IPS-NIHi11 (cell line): ENCODE measurements around the gene SLC25A42.
"Not testable (repeated sequence)": the region's sequence is repeated elsewhere in the genome, so short reads cannot be mapped to it uniquely, and the experiment has no call there.

Experiments used
- DNase-seq: peaks from one replicate; pipeline ENCODE4 v3.0.0; 2012; ENCODE audit warnings: mixed read lengths, low spot score

The SLC25A42 gene

DNA sequence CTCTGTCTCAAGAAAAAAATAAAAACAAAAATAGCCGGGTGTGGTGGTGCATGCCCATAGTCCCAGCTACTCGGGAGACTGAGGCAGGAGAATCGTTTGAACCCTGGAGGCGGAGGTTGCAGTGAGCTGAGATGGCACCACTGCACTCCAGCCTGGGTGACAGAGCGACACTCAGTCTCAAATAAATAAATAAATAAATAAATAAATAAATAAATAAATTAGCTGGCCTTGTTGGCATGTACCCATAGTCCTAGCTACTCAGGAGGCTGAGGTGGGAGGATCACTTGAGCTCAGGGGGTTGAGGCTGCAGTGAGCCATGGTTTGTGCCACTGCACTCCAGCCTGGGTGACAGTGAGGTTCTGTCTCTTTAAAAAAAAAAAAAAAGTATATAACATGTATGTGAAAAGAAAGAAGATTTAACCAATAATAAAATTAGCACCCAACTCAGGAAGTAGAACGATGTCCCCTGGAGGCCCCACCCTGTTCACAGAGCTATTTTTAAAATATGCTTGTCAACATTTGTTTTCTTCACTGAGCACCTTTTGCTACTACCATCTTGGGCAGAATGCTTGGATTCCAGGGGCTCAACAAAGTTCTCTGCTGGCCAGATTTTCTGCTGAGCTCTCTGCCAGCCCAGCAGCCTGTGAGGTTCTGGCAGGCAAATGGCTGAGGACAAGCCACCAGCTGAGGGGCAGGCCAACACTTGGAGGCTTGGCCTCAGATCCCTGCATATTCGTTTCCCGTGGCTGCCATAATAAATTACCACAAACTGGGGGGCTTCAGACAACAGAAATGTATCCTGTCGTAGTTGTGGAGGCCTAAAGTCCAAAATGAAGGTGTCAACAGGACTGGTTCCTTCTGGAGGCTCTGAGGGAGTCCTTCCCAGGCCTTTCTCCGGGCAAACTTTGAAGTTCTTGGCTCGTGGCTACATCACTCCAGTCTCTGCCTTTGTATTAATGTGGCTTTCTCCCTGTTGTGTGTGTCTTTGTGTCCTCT lies 5.2 kb downstream of the SLC25A42 start:
- DNase-seq, result no peak

DNA sequence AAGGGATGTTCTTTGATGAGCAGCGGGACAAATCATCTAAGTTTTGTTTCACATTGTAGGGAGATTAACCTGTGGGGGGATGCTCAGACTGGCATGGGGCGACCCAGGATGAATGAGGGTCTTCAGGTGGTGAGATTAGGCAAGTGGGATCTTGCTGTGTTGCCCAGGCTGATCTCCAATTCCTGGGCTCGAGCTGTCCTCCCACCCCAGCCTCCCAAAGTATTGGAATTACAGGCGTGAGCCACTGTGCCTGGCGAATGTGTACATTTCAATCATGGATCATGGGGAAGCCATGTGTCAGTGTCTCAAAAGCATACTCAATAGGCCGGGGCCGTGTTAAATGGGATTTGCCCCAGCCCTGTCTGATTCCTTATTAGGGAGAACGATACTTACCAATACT lies 8.1 kb downstream of the SLC25A42 start:
- DNase-seq, result no peak

DNA sequence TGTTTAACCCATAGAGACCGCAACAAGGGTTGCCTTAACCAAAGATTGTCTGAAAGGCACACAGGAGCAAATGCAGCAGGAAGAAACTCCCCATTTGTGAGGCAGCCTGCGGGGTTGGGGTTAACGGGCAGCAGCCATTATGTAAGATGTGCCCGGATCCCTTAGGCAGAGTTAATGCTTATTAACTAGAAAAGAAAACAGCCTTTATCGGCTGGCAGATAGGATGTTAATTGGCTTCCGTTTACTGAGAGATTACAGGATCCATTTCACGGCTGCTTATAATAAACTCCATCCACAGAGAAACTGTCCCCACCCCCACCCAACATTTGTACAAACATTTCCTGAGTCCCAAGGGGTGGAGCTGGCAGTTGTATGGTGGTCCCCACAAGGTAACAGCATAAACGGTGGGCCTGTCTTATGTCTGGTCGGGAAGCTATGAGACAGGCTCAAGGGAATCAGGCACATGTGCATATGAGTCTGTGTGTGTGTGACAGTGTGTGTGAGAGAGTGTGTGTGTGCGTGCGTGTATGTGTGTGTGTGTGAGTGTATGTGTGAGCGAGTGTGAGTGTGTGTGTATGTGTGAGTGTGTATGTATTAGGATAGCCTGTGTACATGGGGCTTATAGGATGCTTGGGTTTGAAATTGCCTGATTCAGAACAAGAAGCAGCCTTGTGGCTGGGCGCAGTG lies 10.5 kb downstream of the SLC25A42 start:
- no peak for DNase-seq

DNA sequence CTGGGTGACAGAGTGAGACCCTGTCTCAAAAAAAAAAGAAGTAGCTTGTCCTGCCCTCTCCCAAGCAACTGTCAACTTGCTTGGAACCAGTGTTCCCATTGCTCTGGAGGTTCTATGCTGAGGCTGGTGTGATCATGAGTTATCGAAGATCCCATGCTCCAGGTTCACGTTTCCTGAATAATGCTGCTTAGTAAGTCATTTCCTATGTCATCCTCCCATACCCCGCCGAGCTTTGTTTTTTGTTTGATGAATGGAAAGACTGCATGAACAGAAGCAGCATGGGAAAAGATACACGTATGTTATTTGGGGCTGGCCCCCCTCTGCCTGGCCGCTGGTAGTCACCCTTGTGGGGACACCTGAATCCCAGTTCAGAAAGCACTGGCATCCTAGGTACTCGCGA lies 11.3 kb downstream of the SLC25A42 start:
- no peak for DNase-seq

DNA sequence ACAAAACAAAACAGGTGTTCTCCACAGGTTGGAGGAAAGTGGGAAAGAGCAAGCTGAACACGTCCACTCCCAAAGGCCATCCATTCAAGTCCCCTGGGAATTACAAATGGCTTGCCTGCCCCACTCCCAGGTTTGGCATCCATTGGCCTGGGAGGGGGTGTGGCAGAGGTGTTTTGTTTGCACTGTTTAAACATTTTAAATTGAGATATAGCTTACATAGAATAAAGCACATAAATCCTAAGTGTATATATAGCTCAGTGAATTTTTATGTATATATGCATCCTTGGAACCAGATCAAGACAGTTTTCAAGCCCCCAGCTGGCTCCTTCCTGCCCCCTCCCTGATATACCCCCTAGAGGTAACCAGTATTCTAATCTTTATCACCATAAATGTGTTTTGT lies 12.7 kb downstream of the SLC25A42 start:
- no peak for DNase-seq

DNA sequence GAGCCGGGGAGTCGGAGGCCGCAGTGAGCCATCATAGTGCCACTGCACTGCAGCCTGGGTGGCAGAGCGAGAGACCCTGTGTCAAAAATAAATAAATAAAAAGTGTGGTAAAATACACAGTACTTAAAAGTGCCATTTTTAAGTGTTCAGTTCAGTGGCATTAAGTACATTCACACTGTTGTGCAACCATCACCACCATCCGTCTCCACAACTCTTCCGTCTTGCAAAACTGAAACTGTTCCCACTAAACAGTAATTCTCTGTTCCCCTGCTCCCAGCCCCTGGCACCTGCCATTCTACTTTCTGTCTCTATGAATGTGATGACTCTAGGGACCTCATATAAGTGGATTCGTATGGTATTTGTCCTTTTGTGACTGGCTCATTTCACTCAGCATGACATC lies 13.3 kb downstream of the SLC25A42 start:
- DNase-seq, result no peak

DNA sequence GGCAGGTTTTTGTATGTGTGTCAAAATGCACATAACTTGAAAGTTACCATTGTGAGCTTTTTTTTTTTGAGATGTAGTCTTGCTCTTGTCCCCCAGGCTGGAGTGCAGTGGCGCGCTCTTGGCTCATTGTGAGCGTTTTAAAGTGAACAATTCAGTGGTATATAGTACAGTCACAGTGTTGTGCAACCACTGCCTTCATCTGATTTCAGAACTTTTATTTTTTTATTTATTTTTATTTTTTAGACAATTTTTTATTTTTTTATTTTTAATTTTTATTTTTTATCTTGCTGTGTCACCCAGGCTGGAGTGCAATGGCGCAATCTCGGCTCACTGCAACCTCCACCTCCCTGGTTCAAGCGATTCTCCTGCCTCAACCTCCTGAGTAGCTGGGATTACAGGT lies 15.0 kb downstream of the SLC25A42 start:
- no peak for DNase-seq

DNA sequence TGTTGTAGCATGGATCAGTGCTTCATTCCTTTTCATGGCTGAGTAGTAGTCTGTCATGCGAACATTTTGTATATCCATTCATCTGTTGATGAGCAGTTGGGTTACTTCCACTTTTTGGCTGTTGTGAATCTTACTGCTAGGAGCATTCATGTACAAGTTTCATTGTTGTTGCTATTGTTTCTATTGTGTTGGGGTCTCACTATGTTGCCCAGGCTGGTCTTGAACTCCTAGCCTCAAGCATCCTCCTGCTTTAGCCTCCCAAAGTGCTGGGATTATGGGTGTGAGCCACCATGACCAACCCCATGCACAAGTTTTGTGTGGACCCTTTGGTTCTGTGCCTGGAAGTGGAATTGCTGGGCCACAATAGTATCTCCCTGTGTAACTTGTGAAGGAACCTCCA lies 15.8 kb downstream of the SLC25A42 start:
- no peak for DNase-seq

DNA sequence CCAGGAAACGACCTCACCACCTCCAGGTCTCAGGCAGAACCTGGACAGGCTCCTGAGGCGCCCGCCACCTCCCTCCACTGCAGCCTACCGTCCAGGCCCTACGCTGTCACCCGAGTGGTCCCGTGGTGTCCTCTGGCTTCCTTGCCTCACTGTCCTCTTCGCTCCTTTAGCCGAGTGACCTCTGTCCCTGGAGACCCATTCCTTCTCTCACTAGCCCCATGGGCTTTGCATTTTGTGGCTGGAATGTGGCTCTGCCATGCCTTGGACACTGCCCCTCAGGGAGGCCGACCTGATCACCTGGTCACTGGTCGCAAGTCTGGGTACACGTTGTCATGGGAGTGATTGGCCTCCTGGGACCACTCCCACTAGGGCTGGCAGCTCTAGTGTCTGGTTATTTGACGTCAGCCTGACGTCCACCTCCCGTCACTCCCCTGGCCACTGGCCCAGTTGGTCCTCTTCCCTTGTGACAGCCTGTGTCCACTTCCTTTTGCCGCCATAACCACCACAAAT lies 17.9 kb downstream of the SLC25A42 start:
- DNase-seq, result no peak

DNA sequence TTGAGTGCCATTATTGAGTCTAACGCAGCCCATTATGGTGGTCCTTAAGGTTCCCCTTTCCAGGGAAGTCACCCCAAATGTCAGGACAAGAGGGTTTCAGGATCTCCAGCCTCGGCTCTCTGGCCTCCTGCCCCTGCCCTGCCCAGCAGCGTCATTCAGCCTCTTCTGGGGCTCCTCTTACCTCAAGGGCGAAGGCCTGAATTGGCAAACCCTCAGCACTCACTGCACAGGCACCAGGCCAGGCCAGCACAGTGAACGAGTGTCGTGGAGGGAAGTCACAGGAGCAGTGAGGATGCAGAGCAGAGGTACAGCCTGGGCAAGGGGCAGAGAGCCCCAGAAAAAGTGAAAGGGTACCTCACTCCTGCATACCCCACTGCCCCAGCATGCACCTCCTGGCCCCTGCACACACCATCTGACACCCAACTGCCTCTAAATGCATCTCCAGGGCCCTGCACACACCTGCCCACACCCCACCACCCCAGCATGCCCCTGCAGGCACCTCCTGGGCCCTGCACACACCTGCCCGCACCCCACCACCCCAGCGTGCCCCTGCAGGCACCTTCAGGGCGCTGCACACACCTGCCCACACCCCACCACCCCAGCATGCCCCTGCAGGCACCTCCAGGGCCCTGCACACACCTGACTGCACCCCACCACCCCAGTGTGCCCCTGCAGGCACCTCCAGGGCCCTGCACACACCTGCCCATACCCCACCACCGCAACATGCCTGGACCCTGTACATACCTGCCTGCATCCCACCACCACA lies 19.8 kb downstream of the SLC25A42 start:
- no peak for DNase-seq

DNA sequence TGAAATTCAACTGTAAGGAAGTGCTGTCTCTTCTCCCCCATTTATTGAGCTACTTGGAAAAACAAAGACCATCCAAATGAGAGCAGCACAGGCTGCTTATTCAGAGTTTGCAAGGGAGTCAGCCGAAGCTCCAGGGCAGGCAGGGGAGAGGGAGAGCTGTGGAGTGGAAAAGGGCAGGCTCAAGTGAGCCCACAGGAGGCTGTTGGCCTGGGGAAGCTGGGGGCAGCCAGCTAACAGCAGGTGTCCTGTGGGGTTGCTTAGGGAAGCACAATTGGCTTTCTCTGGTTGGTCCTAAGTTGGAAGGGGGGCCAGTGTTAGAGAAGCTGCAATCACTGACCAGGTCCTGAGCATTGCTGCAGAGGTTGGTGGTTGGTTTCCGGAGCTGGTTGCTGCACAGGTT lies 23.9 kb downstream of the SLC25A42 start:
- DNase-seq, result no peak

DNA sequence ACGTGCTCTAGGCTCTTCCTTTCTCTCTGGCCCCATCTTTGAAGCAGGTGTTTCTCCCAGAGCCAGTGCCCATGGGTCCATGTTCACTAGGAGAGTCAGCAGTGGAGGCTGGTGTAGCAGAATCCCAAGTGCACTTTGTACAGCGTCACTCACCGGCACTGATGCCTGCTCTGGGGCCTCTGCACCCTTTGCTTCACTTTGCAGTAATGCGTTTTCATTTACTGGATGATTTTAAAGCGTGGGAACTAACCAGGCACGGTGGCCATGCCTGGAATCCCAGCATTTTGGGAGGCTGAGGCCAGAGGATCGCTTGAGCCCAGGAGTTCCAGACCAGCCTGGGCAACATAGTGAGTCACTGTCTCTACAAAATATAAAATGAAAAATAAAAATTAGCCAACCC lies 30.7 kb downstream of the SLC25A42 start:
- DNase-seq, result no peak

DNA sequence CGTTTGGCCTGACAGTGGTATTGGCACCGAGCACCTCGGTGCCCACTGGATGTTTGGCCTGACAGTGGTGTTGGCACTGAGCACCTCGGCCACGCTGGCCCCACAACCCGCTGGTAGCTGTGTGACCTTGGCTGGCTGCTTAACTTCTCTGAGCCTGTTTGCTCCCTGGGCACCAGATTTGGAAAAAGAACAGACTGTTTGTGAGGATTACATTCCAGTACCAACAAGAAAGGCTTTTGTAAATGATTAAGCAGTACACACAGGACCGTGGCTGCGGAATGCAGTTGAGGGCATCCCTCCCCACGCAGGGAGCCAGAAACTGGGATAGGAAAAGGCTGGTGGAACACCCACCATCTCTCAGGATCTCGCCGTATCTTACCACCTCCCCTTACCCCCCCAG lies 31.9 kb downstream of the SLC25A42 start:
- no peak for DNase-seq

DNA sequence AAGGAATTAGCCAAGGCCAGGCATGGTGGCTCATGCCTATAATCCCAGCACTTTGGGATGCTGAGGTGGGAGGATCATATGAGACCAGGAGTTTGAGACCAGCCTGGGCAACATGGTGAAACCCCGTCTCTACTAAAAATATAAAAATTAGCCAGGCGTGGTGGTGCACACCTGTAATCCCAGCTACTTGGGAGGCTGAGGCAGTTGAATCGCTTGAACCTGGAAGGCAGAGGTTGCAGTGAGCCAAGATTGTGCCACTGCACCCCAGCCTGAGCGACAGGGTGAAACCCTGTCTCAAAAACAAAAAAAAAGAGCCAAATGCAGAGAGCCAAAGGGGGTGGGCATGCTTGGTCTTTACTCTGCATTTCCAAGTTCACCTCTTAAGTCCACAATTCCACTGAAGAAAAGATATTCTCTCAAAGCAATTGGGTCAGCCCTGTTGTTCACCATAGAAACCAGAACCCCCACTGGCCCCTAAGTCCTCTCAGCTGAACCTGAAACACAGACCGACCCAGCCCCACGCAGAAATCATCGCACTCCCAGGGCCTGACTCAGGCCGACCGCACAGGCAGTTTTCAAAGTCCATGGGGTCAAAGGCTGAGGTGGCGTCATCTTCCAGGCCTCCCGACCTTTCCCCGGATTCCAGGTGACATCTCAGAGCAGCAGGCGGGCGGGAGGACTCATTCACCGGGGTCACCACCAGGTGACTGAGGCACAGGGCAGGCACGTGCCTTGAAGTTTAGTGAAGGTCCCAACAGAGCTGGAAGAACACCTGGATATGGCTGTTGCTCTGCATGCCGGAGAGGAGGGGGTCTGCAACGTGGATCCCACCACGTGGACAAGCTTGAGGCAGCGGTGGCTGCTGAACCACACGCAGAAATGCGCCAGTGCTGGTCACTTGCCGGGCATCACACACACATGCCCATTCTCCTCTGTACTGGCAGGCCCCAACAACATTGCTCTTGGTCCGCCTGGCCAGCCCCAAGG lies 33.1 kb downstream of the SLC25A42 start:
- no peak for DNase-seq

DNA sequence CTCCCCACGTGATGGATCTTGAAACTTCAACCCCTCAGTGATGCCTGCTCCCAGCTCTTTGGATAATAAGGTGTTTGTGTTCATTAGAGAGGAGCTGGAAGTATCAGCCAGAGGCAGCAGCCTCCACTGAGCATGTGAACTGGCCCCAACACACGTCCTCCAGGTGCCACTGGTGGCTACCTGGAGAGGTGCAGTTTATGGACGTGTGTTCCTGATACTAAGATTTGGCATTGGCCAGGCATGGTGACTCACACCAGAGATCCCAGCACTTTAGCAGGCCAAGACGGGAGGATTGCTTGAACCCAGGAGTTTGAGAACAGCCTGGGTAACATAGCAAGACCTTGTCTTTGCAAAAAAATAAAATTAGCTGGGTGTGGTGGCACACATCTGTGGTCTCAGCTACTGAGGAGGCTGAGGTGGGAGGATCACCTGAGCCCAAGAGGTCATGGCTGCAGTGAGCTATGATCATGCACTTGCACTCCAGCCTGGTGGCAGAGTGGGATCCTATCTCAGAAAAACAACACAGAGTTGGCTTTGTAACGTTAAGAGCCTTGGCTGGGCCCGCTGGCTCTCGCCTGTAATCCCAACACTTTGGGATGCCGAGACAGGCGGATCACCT lies 34.4 kb downstream of the SLC25A42 start:
- DNase-seq, result no peak

DNA sequence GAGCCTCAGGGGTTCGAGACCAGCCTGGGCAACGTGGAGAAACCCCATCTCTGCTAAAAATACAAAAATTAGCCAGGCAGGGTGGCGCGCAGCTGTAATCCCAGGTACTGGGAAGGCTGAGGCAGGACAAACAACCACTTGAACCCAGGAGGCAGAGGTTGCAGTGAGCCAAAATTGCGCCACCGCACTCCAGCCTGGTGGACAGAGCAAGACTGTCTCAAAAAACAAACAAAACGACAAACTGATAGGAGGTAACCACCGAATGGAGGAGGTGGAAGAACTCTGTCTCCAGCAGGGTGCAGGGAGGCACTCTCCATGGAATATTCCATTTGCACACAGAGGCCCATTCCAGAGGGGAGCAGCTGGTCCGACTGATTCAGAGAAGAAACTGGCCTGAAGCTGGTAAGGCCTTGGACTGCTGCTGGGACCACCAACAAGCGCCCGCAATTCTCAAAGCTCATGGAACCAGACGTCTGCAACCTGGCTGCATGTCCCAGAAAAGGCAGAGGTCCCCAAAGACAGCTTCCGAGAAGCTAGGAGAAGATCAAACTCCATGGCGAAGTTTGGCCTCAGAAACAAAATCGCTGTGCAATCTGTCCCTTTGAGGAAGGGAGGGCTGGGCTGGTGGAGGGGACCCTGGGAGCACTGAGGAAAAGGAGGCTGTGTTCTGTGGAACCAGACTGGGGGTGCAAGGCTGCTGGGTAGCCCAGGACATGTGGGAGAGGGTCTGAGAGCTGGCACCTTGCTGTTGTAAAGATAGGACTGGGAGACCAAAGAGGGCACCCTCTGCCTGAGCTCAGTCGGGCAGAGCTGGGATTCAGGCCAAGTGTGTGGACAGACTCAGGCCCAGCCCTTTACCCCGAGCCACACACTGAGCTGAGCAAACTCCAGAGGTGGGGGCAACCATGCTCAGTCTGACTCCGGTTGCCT lies 35.2 kb downstream of the SLC25A42 start:
- DNase-seq, result no peak

DNA sequence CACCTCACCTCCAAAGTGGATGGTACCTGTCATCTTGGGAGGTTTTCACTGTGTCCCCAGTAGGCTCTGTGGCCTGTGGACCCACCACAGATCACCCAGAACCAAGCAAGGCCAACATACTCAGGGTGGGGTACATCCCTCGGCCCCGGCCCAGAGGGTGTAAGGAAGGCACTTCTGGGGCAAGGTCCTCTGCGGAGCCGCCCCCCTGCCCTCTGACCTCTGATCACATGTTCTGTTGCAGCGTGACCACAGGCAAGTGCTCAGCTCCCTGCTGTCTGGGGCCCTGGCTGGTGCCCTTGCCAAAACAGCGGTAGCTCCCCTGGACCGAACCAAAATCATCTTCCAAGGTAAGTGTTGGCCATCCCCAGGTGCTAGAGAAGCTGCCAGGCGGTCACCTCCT lies 37.7 kb downstream of the SLC25A42 start:
- no peak for DNase-seq

DNA sequence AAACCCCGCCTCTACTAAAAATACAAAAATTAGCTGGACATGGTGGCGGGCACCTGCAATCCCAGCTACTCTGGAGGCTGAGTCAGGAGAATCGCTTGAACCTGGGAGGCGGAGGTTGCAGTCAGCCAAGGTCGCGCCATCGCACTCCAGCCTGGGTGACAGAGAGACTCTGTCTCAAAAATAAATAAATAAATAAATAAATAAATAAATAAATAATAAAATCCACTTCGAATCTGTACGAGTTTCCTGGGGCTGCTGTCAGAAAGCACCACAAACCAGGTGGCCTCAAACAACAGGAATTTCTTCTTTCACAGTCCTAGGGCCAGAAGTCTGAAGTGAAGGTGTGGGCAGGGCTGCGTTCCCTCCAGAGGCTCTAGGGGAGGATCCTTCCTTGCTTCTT lies 38.8 kb downstream of the SLC25A42 start:
- DNase-seq, result not testable (repeated sequence)

DNA sequence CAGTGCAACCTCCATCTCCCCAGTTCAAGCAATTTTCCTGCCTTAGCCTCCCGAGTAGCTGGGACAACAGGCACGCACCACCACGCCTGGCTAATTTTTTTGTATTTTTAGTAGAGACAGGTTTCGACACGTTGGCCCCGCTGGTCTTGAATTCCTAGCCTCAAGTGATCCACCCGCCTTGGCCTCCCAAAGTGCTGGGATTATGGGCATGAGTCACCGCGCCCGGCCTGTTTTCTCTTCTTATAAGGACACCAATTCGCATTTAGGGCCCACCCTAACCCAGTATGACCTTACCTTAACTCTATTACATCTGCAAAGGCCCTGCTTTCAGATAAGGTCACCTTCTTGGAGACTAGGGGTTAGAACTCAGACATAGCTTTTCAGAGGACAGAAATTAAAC lies 39.4 kb downstream of the SLC25A42 start:
- DNase-seq, result no peak
